B cell (primary cell): ENCODE results near the gene HIPK4.

Source experiments
- EZH2 ChIP-seq: IDR thresholded peaks from 2 replicates; pipeline ENCODE4 v1.6.1; 2012; ENCODE audit warnings: borderline replicate concordance, low read depth, mild to moderate bottlenecking, moderate library complexity, low read length; ENCODE audit not compliant: insufficient read depth, poor library complexity, severe bottlenecking
- TF ChIP-seq, protein P1 (sequence below): fragments of 200-600 bp; IDR thresholded peaks from one replicate; pipeline ENCODE4 v1.8.0; 2022; ENCODE audit warnings: antibody characterized with exemption, mild to moderate bottlenecking

GRCh38 chr19:40438284-40438683, 48.3 kb upstream of the HIPK4 start:
- no peak for TF ChIP-seq EZH2
- TF ChIP-seq, protein P1, sequence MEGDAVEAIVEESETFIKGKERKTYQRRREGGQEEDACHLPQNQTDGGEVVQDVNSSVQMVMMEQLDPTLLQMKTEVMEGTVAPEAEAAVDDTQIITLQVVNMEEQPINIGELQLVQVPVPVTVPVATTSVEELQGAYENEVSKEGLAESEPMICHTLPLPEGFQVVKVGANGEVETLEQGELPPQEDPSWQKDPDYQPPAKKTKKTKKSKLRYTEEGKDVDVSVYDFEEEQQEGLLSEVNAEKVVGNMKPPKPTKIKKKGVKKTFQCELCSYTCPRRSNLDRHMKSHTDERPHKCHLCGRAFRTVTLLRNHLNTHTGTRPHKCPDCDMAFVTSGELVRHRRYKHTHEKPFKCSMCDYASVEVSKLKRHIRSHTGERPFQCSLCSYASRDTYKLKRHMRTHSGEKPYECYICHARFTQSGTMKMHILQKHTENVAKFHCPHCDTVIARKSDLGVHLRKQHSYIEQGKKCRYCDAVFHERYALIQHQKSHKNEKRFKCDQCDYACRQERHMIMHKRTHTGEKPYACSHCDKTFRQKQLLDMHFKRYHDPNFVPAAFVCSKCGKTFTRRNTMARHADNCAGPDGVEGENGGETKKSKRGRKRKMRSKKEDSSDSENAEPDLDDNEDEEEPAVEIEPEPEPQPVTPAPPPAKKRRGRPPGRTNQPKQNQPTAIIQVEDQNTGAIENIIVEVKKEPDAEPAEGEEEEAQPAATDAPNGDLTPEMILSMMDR: no peak
